GM12875 (cell line): Measurements from ENCODE around the gene CSTF1.

Experiments used
- H3K4me3 ChIP-seq: one replicate; pipeline ENCODE4 v1.5.1; 2011; ENCODE audit warnings: low read depth, low read length, control low read depth
- TF ChIP-seq, protein P1 (sequence below): IDR thresholded peaks from 2 replicates; pipeline ENCODE4 v1.5.1; 2011; ENCODE audit warnings: low read depth, mild to moderate bottlenecking, control low read depth, inconsistent platforms, low read length, moderate library complexity, borderline replicate concordance; ENCODE audit not compliant: insufficient read depth

The CSTF1 gene

DNA sequence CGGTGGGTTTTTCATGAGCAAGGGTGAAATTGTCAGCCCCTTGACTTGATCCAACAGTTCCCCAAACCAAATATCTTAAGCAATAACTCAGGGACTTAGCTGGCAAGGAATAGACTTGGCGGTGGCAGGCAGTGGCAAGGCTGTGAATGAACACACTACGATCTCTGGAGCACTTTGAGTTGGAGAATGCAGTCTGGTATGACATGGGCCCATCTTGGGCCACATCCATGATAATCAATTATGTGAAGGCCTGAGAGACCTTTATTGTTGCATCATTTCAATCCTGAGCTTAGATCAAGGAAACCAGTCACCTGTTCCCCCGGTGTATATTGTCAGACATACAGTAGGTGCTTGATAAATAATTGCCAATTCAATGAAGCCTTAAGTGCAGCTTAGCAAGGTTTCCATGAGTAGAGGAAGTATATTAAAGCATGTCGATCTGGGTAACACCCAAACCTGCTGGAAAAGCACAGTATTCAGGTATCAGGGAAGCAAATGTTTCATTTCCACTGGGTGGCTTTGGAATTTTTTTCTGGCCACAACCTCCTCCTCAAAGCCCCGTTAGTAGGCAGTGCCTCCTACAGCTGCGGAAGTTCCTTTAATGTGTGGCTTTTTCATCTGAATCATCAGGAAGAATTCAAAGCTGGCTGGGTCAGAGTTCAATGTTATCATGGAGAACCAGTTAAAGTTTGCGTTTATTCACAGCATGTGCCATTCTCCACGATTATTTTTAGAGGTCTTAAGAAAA is 29.8 kb downstream of the CSTF1 start:
- H3K4me3 ChIP-seq: no peak overlapping the region
- TF ChIP-seq, protein P1, sequence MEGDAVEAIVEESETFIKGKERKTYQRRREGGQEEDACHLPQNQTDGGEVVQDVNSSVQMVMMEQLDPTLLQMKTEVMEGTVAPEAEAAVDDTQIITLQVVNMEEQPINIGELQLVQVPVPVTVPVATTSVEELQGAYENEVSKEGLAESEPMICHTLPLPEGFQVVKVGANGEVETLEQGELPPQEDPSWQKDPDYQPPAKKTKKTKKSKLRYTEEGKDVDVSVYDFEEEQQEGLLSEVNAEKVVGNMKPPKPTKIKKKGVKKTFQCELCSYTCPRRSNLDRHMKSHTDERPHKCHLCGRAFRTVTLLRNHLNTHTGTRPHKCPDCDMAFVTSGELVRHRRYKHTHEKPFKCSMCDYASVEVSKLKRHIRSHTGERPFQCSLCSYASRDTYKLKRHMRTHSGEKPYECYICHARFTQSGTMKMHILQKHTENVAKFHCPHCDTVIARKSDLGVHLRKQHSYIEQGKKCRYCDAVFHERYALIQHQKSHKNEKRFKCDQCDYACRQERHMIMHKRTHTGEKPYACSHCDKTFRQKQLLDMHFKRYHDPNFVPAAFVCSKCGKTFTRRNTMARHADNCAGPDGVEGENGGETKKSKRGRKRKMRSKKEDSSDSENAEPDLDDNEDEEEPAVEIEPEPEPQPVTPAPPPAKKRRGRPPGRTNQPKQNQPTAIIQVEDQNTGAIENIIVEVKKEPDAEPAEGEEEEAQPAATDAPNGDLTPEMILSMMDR: no peak

DNA sequence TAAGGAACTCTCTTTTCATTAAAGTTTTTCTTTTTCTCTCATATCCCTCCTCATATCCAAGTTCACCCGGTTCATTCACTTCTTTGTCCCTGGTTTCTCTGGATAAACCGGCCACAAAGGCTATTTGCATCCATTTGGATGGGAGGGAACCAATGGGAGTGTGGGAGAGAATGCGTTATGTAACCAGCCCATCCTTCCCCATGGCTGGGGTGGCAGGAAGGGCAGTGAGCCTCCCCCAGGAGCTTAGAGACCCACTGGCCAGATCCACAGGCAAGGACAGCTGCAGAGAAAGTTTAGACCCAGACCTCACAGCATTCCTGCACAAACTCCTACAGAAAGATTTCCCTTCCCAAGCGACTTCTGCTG is 30.4 kb downstream of the CSTF1 start:
- TF ChIP-seq, protein P1: no peak
- H3K4me3 ChIP-seq: no peak overlapping the region

DNA sequence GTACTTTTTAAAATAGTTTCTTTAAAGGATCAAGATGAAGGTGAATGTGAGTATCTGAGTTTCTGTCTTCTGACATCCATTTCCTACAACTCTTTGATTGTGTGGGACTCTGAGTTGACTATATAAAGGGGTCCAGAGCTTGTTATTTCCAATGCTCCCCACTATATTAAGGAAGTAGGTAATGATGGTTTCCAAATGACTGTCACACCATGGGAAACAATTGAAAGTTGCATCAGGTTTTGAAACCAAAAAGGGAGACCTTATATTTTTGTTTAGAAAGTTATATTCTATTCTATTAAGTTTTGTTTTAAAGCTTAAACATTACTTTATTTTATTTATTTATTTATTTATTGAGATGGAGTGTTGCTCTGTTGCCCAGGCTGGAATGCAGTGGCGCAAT is 30.8 kb downstream of the CSTF1 start:
- no peak overlapping the region for H3K4me3 ChIP-seq
- TF ChIP-seq, protein P1: no peak

DNA sequence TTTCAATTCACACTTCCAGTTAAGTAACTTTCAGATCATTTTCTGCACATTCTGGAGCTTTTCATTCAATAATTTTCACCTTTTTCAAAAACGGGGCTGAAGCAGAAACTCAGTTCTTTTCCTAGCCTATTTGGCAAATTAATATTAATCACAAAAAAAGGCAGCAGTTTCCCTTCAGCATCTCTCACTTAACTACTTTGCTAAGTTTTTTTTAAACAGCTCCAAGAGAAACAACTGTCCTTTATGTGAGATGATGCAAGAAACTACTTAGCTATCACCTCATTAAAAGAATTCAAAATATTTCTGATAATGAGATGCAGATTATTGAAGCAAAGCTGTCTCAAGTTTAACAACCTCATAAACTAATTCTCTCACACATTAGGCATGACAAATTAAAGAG is 31.4 kb downstream of the CSTF1 start:
- no peak overlapping the region for H3K4me3 ChIP-seq
- TF ChIP-seq, protein P1: no peak

DNA sequence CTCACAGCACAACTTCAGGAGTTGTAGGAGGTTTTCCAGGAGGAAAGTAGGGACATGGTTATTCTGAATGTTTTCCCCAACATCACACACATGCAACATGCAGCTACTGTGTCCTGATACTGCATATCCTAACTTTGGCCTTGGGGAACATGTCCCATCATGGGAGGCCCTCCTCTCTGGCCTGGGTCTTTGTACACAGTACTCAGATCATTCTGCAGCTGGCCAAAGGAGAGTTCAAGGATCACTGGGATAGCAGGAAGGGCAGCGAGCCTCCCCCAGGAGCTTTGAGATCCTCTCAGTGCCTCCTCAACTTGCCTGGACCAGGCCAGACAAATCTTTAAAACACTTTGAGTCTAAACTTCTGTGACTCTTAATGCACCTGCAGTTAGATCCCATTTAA is 32.5 kb downstream of the CSTF1 start:
- no peak overlapping the region for H3K4me3 ChIP-seq
- TF ChIP-seq, protein P1: no peak

DNA sequence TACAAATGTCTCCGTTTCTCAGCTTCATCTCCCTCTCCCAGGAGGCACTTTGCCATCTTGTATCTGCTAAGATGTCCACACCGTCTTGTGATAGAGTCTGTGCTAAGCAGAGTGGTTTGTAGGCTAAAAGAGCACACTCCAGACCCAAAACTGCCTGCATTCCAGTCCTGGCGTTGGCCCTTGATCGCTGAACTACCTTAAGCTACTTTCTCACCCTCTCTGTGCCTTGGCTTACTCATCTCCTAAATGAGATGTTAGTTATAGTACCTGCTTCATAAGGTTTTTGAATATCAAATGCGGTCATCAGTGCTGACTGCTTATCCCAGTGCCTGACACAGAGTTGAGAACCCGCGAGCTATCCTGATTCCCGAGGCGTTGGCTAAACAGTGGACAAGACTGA is 33.6 kb downstream of the CSTF1 start:
- H3K4me3 ChIP-seq: no peak overlapping the region
- TF ChIP-seq, protein P1: no peak

DNA sequence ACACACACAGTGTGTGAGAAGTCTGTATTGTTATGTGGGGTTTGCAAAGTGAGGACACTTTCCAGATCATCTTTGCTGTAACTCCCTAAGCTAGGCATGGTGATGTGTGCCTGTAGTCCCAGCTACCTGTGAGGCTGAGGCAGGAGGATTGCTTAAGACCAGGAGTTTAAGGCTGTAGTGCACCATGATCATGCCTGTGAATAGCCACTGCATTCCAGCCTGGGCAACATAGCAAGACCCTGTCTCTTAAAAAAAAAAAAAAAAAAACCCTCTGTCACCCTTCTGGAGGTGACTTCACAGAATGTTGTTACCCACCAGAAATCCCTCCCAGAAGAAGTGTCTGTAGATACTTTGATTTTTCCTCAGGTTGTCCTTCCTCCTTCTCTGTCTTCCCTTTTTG is 34.5 kb downstream of the CSTF1 start:
- no peak overlapping the region for H3K4me3 ChIP-seq
- TF ChIP-seq, protein P1: no peak
